CD4-positive, alpha-beta T cell treated with Interferon gamma for 1 hour (primary cell): ENCODE data around the gene NOC2L.
"Not testable (repeated sequence)": the region's sequence is repeated elsewhere in the genome, so short reads cannot be mapped to it uniquely, and the experiment has no call there.

ENCODE experiments used
- DNase-seq: peaks from one replicate; pipeline ENCODE4 v3.0.0-alpha.2; 2020

The NOC2L gene

GRCh38 chr1:958823-959730 lies at the start of gene NOC2L:
TSS of gene NOC2L (minus strand) at chr1:959256. CDS start at chr1:959240, 16 bp downstream.
- DNase-seq, result peak; percentile 95

- DNase-seq, result no peak
Observed at GRCh38 chr1:1006305-1007159, 47.5 kb upstream of the NOC2L start.

- DNase-seq, result no peak
Observed at GRCh38 chr1:1005774-1006304, 46.8 kb upstream of the NOC2L start.

- DNase-seq, result no peak
Observed at GRCh38 chr1:1004780-1005697, 46.0 kb upstream of the NOC2L start.

GRCh38 chr1:1004420-1004779 lies 45.3 kb upstream of the NOC2L start:
- no peak for DNase-seq

- DNase-seq, result no peak
Observed at GRCh38 chr1:1003618-1004419, 44.8 kb upstream of the NOC2L start.

- DNase-seq, result no peak
Observed at GRCh38 chr1:1001057-1001783, 42.2 kb upstream of the NOC2L start.

- peak; percentile 84 for DNase-seq
Observed at GRCh38 chr1:1000357-1001056, 41.5 kb upstream of the NOC2L start.

GRCh38 chr1:999725-1000356 lies 40.8 kb upstream of the NOC2L start, which contains the start of gene HES4:
TSS of gene HES4 (minus strand) at chr1:1000097. CDS start at chr1:999973, 124 bp downstream.
- DNase-seq, result peak; percentile 77

- peak; percentile 33 for DNase-seq
Observed at GRCh38 chr1:998995-999724, 40.1 kb upstream of the NOC2L start.

- no peak for DNase-seq
Observed at GRCh38 chr1:998745-998994, 39.6 kb upstream of the NOC2L start.

GRCh38 chr1:997993-998744 lies 39.1 kb upstream of the NOC2L start:
- no peak for DNase-seq

GRCh38 chr1:997713-997992 lies 38.6 kb upstream of the NOC2L start:
- no peak for DNase-seq

GRCh38 chr1:996851-997712 lies 38.0 kb upstream of the NOC2L start:
- no peak for DNase-seq

GRCh38 chr1:995665-996633 lies 36.9 kb upstream of the NOC2L start:
- no peak for DNase-seq

- not testable (repeated sequence) for DNase-seq
Observed at GRCh38 chr1:994546-994945, 35.5 kb upstream of the NOC2L start.
